GM18508 (cell line): ENCODE results near the gene PACSIN2.
"Not testable (repeated sequence)": the region's sequence is repeated elsewhere in the genome, so short reads cannot be mapped to it uniquely, and the experiment has no call there.

Experiments
- ATAC-seq: cut with Tn5 transposase; IDR thresholded peaks from one replicate; pipeline ENCODE4 v1.9.1; 2021; ENCODE audit warnings: moderate number of reproducible peaks; ENCODE audit not compliant: insufficient read depth, unreplicated experiment

The PACSIN2 gene

GRCh38 chr22:42932857-42933484 lies 82.0 kb downstream of the PACSIN2 start:
- ATAC-seq: no peak

DNA sequence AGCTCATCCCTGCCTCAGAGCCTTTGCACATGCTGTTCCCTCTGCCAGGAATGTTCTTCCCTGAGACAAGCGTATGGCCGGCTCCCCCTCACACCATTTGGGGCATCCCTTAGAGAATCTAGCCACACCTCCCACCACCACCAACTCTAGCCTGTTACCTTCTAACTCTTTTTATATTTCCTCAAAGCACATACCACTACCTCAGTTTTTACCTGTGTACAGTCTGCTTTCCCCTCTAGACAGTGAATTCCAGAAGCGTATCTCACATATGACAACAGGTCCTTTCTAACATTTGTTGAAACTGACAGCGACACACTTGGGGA lies 82.8 kb downstream of the PACSIN2 start:
- ATAC-seq: no peak

GRCh38 chr22:42931421-42932196 lies 83.3 kb downstream of the PACSIN2 start:
- no peak for ATAC-seq

DNA sequence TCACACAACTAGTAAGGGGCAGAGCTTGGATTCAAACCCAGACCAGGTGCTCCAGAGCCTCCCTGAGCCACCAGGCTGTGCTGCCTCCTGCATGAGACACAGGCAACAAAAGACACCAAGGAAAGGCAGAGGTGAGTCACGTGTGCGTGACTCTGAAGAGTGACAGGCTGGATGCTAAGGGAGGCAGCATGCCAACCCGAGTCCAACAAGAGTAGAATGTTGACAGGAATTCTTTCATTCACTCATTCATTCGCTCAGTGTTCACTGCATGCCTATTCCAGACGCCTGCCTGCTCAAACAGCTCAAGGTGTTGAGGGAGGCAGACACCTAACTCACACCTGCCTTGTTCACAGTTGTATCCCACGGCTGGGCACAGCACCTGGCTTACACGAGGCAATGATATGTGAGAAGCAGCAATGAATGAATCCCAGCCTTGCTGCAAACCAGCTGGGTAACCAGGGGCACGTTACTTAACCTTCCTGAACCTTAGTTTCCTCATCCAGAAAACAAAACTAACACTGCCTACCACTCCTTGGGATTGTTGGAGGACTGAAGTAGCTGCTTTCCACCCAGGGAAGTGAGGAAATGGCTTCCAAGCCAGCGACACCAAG lies 84.0 kb downstream of the PACSIN2 start:
- ATAC-seq: no peak

GRCh38 chr22:42929838-42930155 lies 85.2 kb downstream of the PACSIN2 start:
- ATAC-seq: no peak

DNA sequence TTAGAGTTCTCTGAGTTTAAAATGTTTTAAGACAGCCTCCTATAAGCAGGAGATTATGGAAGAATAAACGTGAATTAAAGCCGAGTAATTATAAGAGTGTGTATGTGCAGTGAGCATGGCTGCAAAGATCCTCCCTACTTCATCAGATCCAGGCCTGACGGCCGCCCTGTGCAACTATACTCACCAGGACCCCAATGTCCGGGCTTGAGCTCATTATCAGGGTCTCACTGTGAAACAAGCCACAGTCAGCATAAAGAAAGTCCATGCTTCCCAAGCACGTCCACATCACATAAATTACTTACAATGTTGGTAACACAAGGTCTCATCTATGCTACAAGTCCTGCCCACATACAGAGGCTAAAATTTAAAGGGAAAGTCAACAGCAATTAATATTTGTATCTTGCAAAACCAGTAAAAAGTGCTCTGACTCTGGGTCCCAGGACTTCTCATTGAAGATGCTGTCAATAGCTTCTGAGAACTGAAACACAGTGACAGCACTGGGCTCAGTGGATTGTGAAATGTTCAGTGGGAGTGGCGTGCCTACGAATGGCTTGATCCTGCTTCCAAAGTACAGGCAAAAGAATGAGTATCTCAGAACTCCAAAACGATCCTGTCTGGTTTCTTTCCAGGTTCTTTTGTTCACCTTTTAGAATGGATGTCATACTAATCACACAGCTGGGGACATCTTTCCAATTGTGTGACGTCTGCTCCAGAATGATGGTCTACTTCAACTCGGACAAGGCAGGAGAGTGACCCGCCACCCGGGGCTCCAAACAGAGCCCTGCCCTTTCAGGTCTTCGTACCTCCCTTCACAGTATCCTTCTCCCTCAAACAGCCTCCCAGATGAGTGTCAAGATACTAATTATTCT lies 85.7 kb downstream of the PACSIN2 start:
- ATAC-seq: no peak

- ATAC-seq: no peak
These were observed 87.0 kb downstream of the PACSIN2 start for GRCh38 chr22:42927966-42928365.

DNA sequence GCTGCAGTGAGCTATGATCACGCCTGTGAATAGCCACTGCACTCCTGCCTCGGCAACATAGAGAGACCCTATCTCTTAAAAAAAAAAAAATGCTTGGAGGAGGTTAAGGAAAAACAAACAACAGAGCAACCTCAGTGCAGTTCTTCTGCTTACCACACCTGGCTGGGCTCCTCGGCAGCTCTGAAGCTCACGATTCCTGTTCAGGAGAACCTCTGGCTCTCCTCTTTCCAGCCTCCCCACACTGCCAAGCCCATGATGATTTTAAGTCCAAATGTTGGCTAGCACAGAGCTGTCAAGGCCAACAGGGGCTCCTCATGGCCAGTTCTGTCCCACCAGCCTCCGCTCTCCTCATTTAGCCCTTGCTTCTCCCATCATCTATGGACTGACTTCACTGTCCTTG lies 88.2 kb downstream of the PACSIN2 start:
- no peak for ATAC-seq

GRCh38 chr22:42926104-42926503 lies 88.8 kb downstream of the PACSIN2 start:
- ATAC-seq: no peak

DNA sequence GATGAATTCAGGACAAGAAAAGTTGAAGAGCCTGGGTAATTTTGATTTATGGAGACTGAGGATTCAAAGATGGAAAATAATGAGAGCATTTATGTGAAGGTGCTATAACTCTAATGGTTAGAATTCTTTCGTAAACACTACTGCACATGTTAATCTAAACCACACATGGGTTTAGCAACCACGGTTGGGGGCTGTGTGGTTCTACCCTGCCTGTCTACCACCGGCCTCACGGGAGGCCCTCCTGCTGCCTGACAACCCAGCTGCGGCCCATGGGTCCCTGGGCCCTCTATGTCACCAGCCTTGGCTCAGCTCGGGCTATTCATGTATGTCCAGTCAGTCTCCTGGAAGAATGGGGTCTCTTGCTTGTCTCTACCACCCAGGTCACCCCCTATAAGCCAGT lies 89.4 kb downstream of the PACSIN2 start:
- ATAC-seq: no peak

DNA sequence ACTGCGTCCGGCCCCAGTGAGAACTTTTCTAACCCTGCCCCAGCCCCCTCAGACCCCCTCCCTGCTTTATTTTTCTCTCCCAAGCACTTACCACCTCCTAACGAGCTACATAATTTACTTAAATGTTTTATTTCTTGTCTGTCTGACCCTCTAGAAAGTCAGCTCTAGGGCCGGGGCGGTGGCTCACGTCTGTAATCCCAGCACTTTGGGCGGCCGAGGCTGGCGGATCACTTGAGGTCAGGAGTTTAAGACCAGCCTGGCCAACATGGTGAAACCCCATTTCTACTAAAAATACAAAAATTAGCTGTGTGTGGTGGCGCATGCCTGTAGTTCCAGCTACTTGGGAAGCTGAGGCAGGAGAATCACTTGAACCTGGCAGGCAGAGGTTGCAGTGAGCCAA lies 89.9 kb downstream of the PACSIN2 start:
- ATAC-seq: not testable (repeated sequence)

GRCh38 chr22:42924436-42924835 lies 90.5 kb downstream of the PACSIN2 start:
- ATAC-seq: no peak

- ATAC-seq: no peak
These were observed 92.4 kb downstream of the PACSIN2 start for GRCh38 chr22:42922374-42923191.

- no peak for ATAC-seq
These were observed 94.7 kb downstream of the PACSIN2 start for GRCh38 chr22:42920101-42920820.

GRCh38 chr22:42919199-42919598 lies 95.8 kb downstream of the PACSIN2 start:
- ATAC-seq: no peak

- no peak for ATAC-seq
These were observed 96.4 kb downstream of the PACSIN2 start for GRCh38 chr22:42918500-42918899.

DNA sequence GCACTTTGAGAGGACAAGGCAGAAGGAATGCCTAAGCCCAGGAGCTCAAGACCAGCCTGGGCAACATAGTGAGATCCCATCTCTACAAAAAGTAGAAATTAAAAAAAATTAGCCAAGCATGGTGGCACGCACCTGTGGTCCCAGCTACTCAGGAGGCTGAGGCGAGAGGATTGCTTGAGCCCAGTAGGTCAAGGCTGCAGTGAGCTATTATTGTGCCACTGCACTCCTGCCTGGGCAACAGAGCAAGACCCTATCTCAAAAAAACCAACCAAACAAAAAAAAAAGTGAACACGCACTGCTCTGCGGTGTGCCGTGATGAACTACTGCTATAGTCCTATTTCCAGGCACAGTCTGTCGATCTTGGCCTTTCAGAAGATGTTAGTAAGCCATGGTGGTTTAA lies 97.6 kb downstream of the PACSIN2 start:
- not testable (repeated sequence) for ATAC-seq

- no peak for ATAC-seq
These were observed 98.8 kb downstream of the PACSIN2 start for GRCh38 chr22:42915980-42916765.
